Naive thymus-derived CD8-positive, alpha-beta T cell (primary cell): ENCODE data around the gene MAPRE3. TPM values are rescaled to one million over a fixed set of nuclear protein-coding genes. Genes with fewer than 3 reads are reported as not detected.

ENCODE experiments used
- ATAC-seq, 2 donors: fragments of 150-1000 bp; cut with Tn5 transposase in 1 of 2; sonication (Bioruptor Pico), chemical (Tn5 transposase) in 1 of 2; 1 replicate in 1 of 2; 2 replicates in 1 of 2; pipeline ENCODE4 v1.10.0; 2021; ENCODE audit warnings: mild to moderate bottlenecking in 2 of 2, moderate library complexity in 2 of 2
- POLR2A ChIA-PET: fragments of 350-600 bp; sonication (Branson Sonifier 250); formaldehyde crosslinking; loops from one replicate; lab custom pipeline; 2021; ENCODE audit warnings: antibody characterized with exemption; lab: Charles Lee
- DNase-seq, 10 donors: peaks; one replicate each; pipeline versions ENCODE4 v3.0.0 to v3.0.0-alpha.2; 2020 to 2022
- H3K27ac Mint-ChIP-seq, 10 donors: one replicate each; pipeline ENCODE4 v1.8.0; 2020 to 2022; ENCODE audit warnings: mild to moderate bottlenecking in 10 of 10, mixed read lengths in 10 of 10, moderate library complexity in 4 of 10, inconsistent platforms in 1 of 10
- H3K27me3 Mint-ChIP-seq, 5 donors: one replicate each; pipeline ENCODE4 v1.8.0; 2021 to 2022; ENCODE audit warnings: mixed read lengths in 5 of 5
- H3K36me3 Mint-ChIP-seq, 3 donors: one replicate each; pipeline ENCODE4 v1.8.0; 2020 to 2022; ENCODE audit warnings: mixed read lengths in 3 of 3, mild to moderate bottlenecking in 2 of 3, inconsistent platforms in 1 of 3
- H3K4me1 Mint-ChIP-seq, 4 donors: one replicate each; pipeline ENCODE4 v1.8.0; 2021 to 2022; ENCODE audit warnings: mixed read lengths in 4 of 4
- H3K4me3 Mint-ChIP-seq, 10 donors: one replicate each; pipeline ENCODE4 v1.8.0; 2020 to 2022; ENCODE audit warnings: mild to moderate bottlenecking in 10 of 10, mixed read lengths in 10 of 10, moderate library complexity in 6 of 10, inconsistent platforms in 1 of 10
- H3K9me3 Mint-ChIP-seq, 9 donors: one replicate each; pipeline ENCODE4 v1.8.0; 2020 to 2022; ENCODE audit warnings: mixed read lengths in 9 of 9, mild to moderate bottlenecking in 3 of 9, inconsistent platforms in 1 of 9, moderate library complexity in 1 of 9
- polyA plus RNA-seq, 3 donors: library from polyadenylated mRNA; unstranded; fragments of 300-500 nt; fragmentation: Illumina TruSeq; gene quantifications; one replicate each; pipeline ENCODE4 v1.2.3, GENCODE V29; 2021
- total RNA-seq, 8 experiments: library from RNA in 2 of 8; stranded (reverse) in 2 of 8; gene quantifications; one replicate each; pipeline ENCODE4 v1.2.3 and lab custom pipeline; 2021 to 2026

The MAPRE3 gene
- total and polyA plus RNA-seq, 5 experiments from 2014 or later, result 1.4 to 5.3 (median 1.6) TPM

- POLR2A ChIA-PET, result interaction anchor here (0.8 to 1.7 kb wide), 2 partner anchors 9 to 10 kb away, joined by 3 to 4 read pairs; partner anchors contain the start of genes AGBL5 and TMEM214
- peaks cover 0 to 49% (median 2%) of the 10 kb centered on the region in 3 donors for H3K36me3 Mint-ChIP-seq
- DNase-seq (no peak), ATAC-seq (peak in 1 of 2 donors; percentile 33)
- H3K4me1 Mint-ChIP-seq, result peaks cover 0 to 20% (median 2%) of the 10 kb centered on the region in 4 donors
- H3K27me3 Mint-ChIP-seq, result no peaks in the 10 kb centered on the region
- no peaks in the 10 kb centered on the region for H3K9me3 Mint-ChIP-seq
- peak overlapping the region in 1 of 10 donors; percentile 8 for H3K4me3 Mint-ChIP-seq
- peak overlapping the region in 3 of 10 donors; percentile 16 to 79 (median 71) for H3K27ac Mint-ChIP-seq
These were observed 71.3 kb downstream of the MAPRE3 start for GRCh38 chr2:27041752-27042151.

- no peak for DNase-seq
- H3K9me3 Mint-ChIP-seq, result no peaks in the 10 kb centered on the region
- H3K4me1 Mint-ChIP-seq, result peaks cover 0 to 20% (median 2%) of the 10 kb centered on the region in 4 donors
- peaks cover 0 to 44% (median 2%) of the 10 kb centered on the region in 3 donors for H3K36me3 Mint-ChIP-seq
- ATAC-seq, result peak in 1 of 2 donors; percentile 65
- POLR2A ChIA-PET, result interaction anchor here (1.7 kb wide), 1 partner anchor 9 kb away, joined by 4 read pairs; the partner anchor contains the start of gene TMEM214
- peak overlapping the region in 6 of 10 donors; percentile 15 to 85 (median 64) for H3K27ac Mint-ChIP-seq
- peak overlapping the region in 1 of 10 donors; percentile 8 for H3K4me3 Mint-ChIP-seq
- no peaks in the 10 kb centered on the region for H3K27me3 Mint-ChIP-seq
These were observed 71.8 kb downstream of the MAPRE3 start for GRCh38 chr2:27042159-27042661.

GRCh38 chr2:27042985-27043634 is 72.7 kb downstream of the MAPRE3 start:
- H3K27ac Mint-ChIP-seq, result peak overlapping the region in 3 of 10 donors; percentile 52 to 79 (median 59)
- no peak for ATAC-seq
- H3K36me3 Mint-ChIP-seq, result peaks cover 0 to 35% (median 2%) of the 10 kb centered on the region in 3 donors
- no peak overlapping the region for H3K4me3 Mint-ChIP-seq
- H3K9me3 Mint-ChIP-seq, result no peaks in the 10 kb centered on the region
- POLR2A ChIA-PET, result interaction anchor here (0.6 to 1.8 kb wide), 3 partner anchors 10 to 28 kb away, joined by 3 to 7 read pairs (median 4); partner anchors contain the start of genes OST4 and TMEM214
- H3K27me3 Mint-ChIP-seq, result no peaks in the 10 kb centered on the region
- H3K4me1 Mint-ChIP-seq, result peaks cover 0 to 20% (median 2%) of the 10 kb centered on the region in 4 donors
- DNase-seq, result no peak

- peak; percentile 23 to 32 for ATAC-seq
- peak in 9 of 10 donors; percentile 32 to 73 (median 55) for DNase-seq
- Mint-ChIP-seq H3K9me3 (peaks cover 0 to 10% (median 3%) of the 10 kb centered on the region in 9 donors), H3K27me3 (peaks cover 0 to 12% (median 0%) of the 10 kb centered on the region in 5 donors), H3K36me3 (peaks cover 0 to 9% (median 7%) of the 10 kb centered on the region in 3 donors), H3K27ac (peak overlapping the region; percentile 97 to 100 (median 99)), H3K4me3 (peak overlapping the region; percentile 86 to 99 (median 97)), H3K4me1 (peaks cover 22 to 31% (median 28%) of the 10 kb centered on the region in 4 donors)
- POLR2A ChIA-PET, result interaction anchor here (0.6 to 17.0 kb wide), 10 partner anchors 12 to 909 kb away, joined by 3 to 270 read pairs (median 8); partner anchors contain the start of genes ATRAID, KHK, OST4 and SLC35F6
These were observed 79.2 kb downstream of the MAPRE3 start for GRCh38 chr2:27049422-27050280.

- peak overlapping the region; percentile 97 to 100 (median 99) for H3K27ac Mint-ChIP-seq
- peak overlapping the region; percentile 86 to 99 (median 97) for H3K4me3 Mint-ChIP-seq
- peaks cover 22 to 37% (median 29%) of the 10 kb centered on the region in 4 donors for H3K4me1 Mint-ChIP-seq
- H3K27me3 Mint-ChIP-seq, result peaks cover 0 to 12% (median 0%) of the 10 kb centered on the region in 5 donors
- POLR2A ChIA-PET, result interaction anchor here (0.6 to 17.0 kb wide), 22 partner anchors 9 to 910 kb away, joined by 3 to 270 read pairs (median 6); partner anchors contain the start of genes ATRAID, KHK, NRBP1 and OST4
- peaks cover 0 to 16% (median 8%) of the 10 kb centered on the region in 3 donors for H3K36me3 Mint-ChIP-seq
- peak; percentile 73 to 99 (median 92) for DNase-seq
- ATAC-seq, result peak; percentile 60 to 66
- H3K9me3 Mint-ChIP-seq, result peaks cover 0 to 10% (median 3%) of the 10 kb centered on the region in 9 donors
These were observed 80.0 kb downstream of the MAPRE3 start for GRCh38 chr2:27050281-27050995.

GRCh38 chr2:27050996-27051901 is 80.8 kb downstream of the MAPRE3 start, which contains the start of gene AGBL5:
TSS of gene AGBL5 (plus strand) at chr2:27051668. CDS start at chr2:27052959, 1,291 bp downstream.
- Mint-ChIP-seq H3K36me3 (peaks cover 0 to 22% (median 8%) of the 10 kb centered on the region in 3 donors), H3K4me1 (peaks cover 22 to 40% (median 29%) of the 10 kb centered on the region in 4 donors), H3K27me3 (peaks cover 0 to 12% (median 0%) of the 10 kb centered on the region in 5 donors), H3K4me3 (peak within 1 kb of the TSS; percentile 86 to 99 (median 97)), H3K9me3 (peaks cover 0 to 10% (median 3%) of the 10 kb centered on the region in 9 donors), H3K27ac (peak within 1 kb of the TSS; percentile 97 to 100 (median 99))
- DNase-seq (peak; percentile 86 to 99 (median 97)), ATAC-seq (peak; percentile 71 to 75)
- POLR2A ChIA-PET, result interaction anchor here (0.6 to 17.0 kb wide), 23 partner anchors 8 to 867 kb away, joined by 3 to 270 read pairs (median 6); partner anchors contain the start of genes ATRAID, GTF3C2, KHK and NRBP1

GRCh38 chr2:27051902-27052645 is 81.6 kb downstream of the MAPRE3 start:
- ATAC-seq, result no peak
- Mint-ChIP-seq H3K36me3 (peaks cover 0 to 25% (median 8%) of the 10 kb centered on the region in 3 donors), H3K27me3 (peaks cover 0 to 12% (median 0%) of the 10 kb centered on the region in 5 donors), H3K4me3 (peak overlapping the region; percentile 84 to 97 (median 86)), H3K27ac (peak overlapping the region; percentile 78 to 100 (median 94)), H3K9me3 (peaks cover 0 to 10% (median 3%) of the 10 kb centered on the region in 9 donors), H3K4me1 (peaks cover 22 to 40% (median 29%) of the 10 kb centered on the region in 4 donors)
- peak in 3 of 10 donors; percentile 29 to 82 (median 41) for DNase-seq
- POLR2A ChIA-PET, result interaction anchor here (0.7 to 17.0 kb wide), 14 partner anchors 8 to 1710 kb away, joined by 3 to 270 read pairs (median 8); partner anchors contain the start of genes ATRAID, DNMT3A, GTF3C2 and KHK

GRCh38 chr2:27053321-27053720 is 82.9 kb downstream of the MAPRE3 start:
- peak overlapping the region in 6 of 10 donors; percentile 11 to 59 (median 46) for H3K27ac Mint-ChIP-seq
- peaks cover 0 to 12% (median 0%) of the 10 kb centered on the region in 5 donors for H3K27me3 Mint-ChIP-seq
- ATAC-seq (no peak), DNase-seq (no peak)
- peaks cover 22 to 40% (median 27%) of the 10 kb centered on the region in 4 donors for H3K4me1 Mint-ChIP-seq
- POLR2A ChIA-PET, result interaction anchor here (1.3 to 17.0 kb wide), 4 partner anchors 6 to 82 kb away, joined by 6 to 270 read pairs (median 72); partner anchors contain the start of genes KHK and OST4
- H3K9me3 Mint-ChIP-seq, result peaks cover 0 to 10% (median 3%) of the 10 kb centered on the region in 9 donors
- H3K36me3 Mint-ChIP-seq, result peaks cover 0 to 25% (median 8%) of the 10 kb centered on the region in 3 donors
- peak overlapping the region; percentile 30 to 92 (median 82) for H3K4me3 Mint-ChIP-seq

GRCh38 chr2:27053776-27054175 is 83.3 kb downstream of the MAPRE3 start:
- peak overlapping the region in 3 of 10 donors; percentile 26 to 36 (median 28) for H3K27ac Mint-ChIP-seq
- H3K36me3 Mint-ChIP-seq, result peaks cover 0 to 27% (median 8%) of the 10 kb centered on the region in 3 donors
- peak overlapping the region in 4 of 10 donors; percentile 50 to 85 (median 62) for H3K4me3 Mint-ChIP-seq

More at GRCh38 chr2:27053776-27054175, 83.3 kb downstream of the MAPRE3 start:
- DNase-seq, result no peak
- POLR2A ChIA-PET, result interaction anchor here (1.3 to 17.0 kb wide), 3 partner anchors 15 to 83 kb away, joined by 6 to 270 read pairs (median 129); partner anchors contain the start of genes KHK and OST4
- peaks cover 22 to 40% (median 27%) of the 10 kb centered on the region in 4 donors for H3K4me1 Mint-ChIP-seq
- peaks cover 0 to 12% (median 0%) of the 10 kb centered on the region in 5 donors for H3K27me3 Mint-ChIP-seq
- ATAC-seq, result no peak
- peaks cover 0 to 10% (median 3%) of the 10 kb centered on the region in 9 donors for H3K9me3 Mint-ChIP-seq
